Lung (tissue), 12 donors: Measurements from ENCODE around the gene PLPPR5. TPM values are rescaled to one million over a fixed set of nuclear protein-coding genes. Genes with fewer than 3 reads are reported as not detected.

Source experiments
- ATAC-seq: fragments of 200-7000 bp; cut with Tn5 transposase; one replicate; pipeline ENCODE4 v1.9.1; 2020; ENCODE audit warnings: moderate number of reproducible peaks; ENCODE audit not compliant: insufficient read depth, low FRiP score
- DNase-seq, 3 donors: peaks; one replicate each; pipeline ENCODE4 v3.0.0-alpha.2; 2013 to 2017
- H3K27ac ChIP-seq, 2 donors: one replicate each; pipeline ENCODE4 v1.5.1; 2013; ENCODE audit warnings: mild to moderate bottlenecking in 2 of 2, moderate library complexity in 2 of 2, control low read depth in 1 of 2, inconsistent platforms in 1 of 2, low read depth in 1 of 2, low read length in 1 of 2
- H3K27me3 ChIP-seq, 3 donors: one replicate each; pipeline ENCODE4 v1.5.1; 2013; ENCODE audit warnings: low read length in 2 of 3; ENCODE audit not compliant: control insufficient read depth in 3 of 3, insufficient read depth in 3 of 3
- H3K36me3 ChIP-seq, 4 donors: one replicate each; pipeline ENCODE4 v1.5.1; 2013; ENCODE audit warnings: low read length in 4 of 4, mild to moderate bottlenecking in 1 of 4, moderate library complexity in 1 of 4; ENCODE audit not compliant: control insufficient read depth in 4 of 4, insufficient read depth in 4 of 4
- H3K4me1 ChIP-seq, 5 donors: one replicate each; pipeline ENCODE4 v1.5.1; 2013; ENCODE audit warnings: low read length in 5 of 5, mild to moderate bottlenecking in 2 of 5, moderate library complexity in 1 of 5; ENCODE audit not compliant: control insufficient read depth in 5 of 5, insufficient read depth in 5 of 5
- H3K4me3 ChIP-seq: one replicate; pipeline ENCODE4 v1.5.1; 2013; ENCODE audit warnings: mild to moderate bottlenecking, control low read depth, moderate library complexity
- H3K9ac ChIP-seq, 2 donors: one replicate each; pipeline ENCODE4 v1.5.1; 2013; ENCODE audit warnings: low read length in 2 of 2, control low read depth in 1 of 2; ENCODE audit not compliant: insufficient read depth in 1 of 2
- H3K9me3 ChIP-seq, 4 donors: one replicate each; pipeline ENCODE4 v1.5.1; 2013; ENCODE audit warnings: low read length in 3 of 4, mild to moderate bottlenecking in 1 of 4, moderate library complexity in 1 of 4; ENCODE audit not compliant: control insufficient read depth in 4 of 4, insufficient read depth in 3 of 4
- WGBS, 2 donors: extraction: QIAGEN DNeasy Blood & Tissue Kit; methylation state at CpG; one replicate each; pipeline ENCODE4 v1.1.7; 2013; 5-methylcytosine and 5-hydroxymethylcytosine counted together
- polyA plus RNA-seq, 2 donors: library from polyadenylated mRNA; stranded (reverse); fragments of 200-250 nt; gene quantifications; one replicate each; pipeline ENCODE4 v1.2.1, GENCODE V29; 2013
- total RNA-seq, 2 donors: library from RNA; depleted of rRNA in 1 of 2; stranded (reverse); fragments of >200 nt in 1 of 2; gene quantifications; one replicate each; pipeline ENCODE4 v1.2.1, GENCODE V29; 2014 to 2021
- TF ChIP-seq, protein P1 (sequence below): IDR thresholded peaks from 2 replicates; pipeline ENCODE4 v1.5.1; 2012; ENCODE audit warnings: mild to moderate bottlenecking; ENCODE audit errors: control extremely low read depth, extremely low read depth
- donor health status: control.
- donor health status: control.
- donor health status: Bipolar disorder and iron deficiency.
- donor health status: healthy.
- donor health status: DM: yes; HTN: yes; CAD: no.

The PLPPR5 gene
- total and polyA plus RNA-seq, 4 donors: 0.05 to 1.4 (median 0.21) TPM; not detected in 1

DNA sequence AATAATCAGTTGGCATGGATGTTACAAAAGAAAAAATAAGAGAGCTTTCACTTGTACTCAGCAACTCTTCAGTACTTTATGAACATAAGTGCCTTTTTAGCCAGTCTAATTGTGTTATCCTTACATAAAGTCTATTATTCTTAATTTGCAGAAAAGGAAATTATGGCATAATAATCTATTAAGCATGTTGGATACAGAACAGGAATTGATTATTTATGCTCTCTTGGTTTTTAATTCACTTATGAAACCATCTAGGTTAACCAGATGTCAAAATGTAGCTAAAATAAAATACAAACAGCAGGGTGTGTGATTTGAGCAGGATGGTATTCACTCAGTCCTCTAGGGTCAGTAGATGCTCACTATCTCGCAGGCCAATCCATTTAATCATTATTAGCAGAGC, 79.7 kb downstream of the PLPPR5 start:
- Histone ChIP-seq H3K27ac (no peak overlapping the region), H3K27me3 (no peaks in the 10 kb centered on the region), H3K4me3 (no peak overlapping the region), H3K9ac (no peak overlapping the region), H3K9me3 (no peaks in the 10 kb centered on the region), H3K4me1 (peaks cover 0 to 3% (median 0%) of the 10 kb centered on the region in 5 donors), H3K36me3 (no peaks in the 10 kb centered on the region)
- DNase-seq (no peak), ATAC-seq (no peak)
- TF ChIP-seq, protein P1, sequence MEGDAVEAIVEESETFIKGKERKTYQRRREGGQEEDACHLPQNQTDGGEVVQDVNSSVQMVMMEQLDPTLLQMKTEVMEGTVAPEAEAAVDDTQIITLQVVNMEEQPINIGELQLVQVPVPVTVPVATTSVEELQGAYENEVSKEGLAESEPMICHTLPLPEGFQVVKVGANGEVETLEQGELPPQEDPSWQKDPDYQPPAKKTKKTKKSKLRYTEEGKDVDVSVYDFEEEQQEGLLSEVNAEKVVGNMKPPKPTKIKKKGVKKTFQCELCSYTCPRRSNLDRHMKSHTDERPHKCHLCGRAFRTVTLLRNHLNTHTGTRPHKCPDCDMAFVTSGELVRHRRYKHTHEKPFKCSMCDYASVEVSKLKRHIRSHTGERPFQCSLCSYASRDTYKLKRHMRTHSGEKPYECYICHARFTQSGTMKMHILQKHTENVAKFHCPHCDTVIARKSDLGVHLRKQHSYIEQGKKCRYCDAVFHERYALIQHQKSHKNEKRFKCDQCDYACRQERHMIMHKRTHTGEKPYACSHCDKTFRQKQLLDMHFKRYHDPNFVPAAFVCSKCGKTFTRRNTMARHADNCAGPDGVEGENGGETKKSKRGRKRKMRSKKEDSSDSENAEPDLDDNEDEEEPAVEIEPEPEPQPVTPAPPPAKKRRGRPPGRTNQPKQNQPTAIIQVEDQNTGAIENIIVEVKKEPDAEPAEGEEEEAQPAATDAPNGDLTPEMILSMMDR: no peak
- WGBS, 2 donors: 86 to 96% methylated on average over 1 of the region's 1 CpG

DNA sequence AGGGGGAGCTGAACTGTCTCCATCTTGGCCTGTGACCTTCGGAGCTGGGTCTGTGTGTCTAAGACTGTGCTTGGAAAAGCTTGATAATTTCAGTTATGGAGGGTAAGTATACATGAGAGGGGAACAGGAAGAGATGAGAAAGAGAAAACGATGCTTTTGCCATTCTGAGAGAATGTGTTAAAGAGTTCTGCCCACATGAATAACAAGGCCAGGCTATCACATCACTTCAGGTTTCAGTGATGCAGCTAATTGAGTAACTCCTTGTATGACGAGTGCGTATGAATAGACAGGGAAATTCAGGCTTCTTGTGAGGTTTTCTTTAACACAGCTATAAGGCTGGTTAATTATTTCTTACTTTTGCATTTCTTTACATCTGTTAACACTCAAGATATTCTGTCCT, 81.0 kb downstream of the PLPPR5 start:
- peaks cover 0 to 3% (median 0%) of the 10 kb centered on the region in 5 donors for H3K4me1 ChIP-seq
- no peak overlapping the region for H3K27ac ChIP-seq
- no peaks in the 10 kb centered on the region for H3K27me3 ChIP-seq
- no peak overlapping the region for H3K4me3 ChIP-seq
- ATAC-seq (no peak), DNase-seq (no peak)
- TF ChIP-seq, protein P1: no peak
- no peaks in the 10 kb centered on the region for H3K9me3 ChIP-seq
- H3K9ac ChIP-seq: no peak overlapping the region
- H3K36me3 ChIP-seq: no peaks in the 10 kb centered on the region
- WGBS, 2 donors: 78 to 87% methylated on average over 4 of the region's 4 CpGs

DNA sequence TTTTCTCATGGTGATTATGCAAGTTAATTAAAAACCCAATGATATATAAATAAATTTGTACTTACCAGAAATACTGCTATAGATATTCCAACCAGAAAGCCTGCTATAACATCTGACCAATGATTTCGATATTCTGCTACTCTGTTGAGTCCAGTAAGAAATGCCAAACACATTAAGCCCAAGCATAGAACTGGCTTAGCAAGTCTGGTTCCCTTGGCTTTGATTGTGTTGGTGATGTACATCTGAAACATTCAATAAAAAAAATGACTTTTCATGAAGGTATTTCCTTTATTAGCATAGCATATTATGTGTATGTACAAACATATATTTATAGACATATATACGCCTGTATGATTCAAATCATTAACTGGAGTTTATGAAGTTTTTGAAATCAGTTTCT, 82.8 kb downstream of the PLPPR5 start:
- 89 to 93% methylated on average over 2 of the region's 2 CpGs for WGBS, 2 donors
- no peaks in the 10 kb centered on the region for H3K27me3 ChIP-seq
- H3K27ac ChIP-seq: no peak overlapping the region
- DNase-seq: no peak
- no peaks in the 10 kb centered on the region for H3K9me3 ChIP-seq
- H3K9ac ChIP-seq: no peak overlapping the region
- ATAC-seq: no peak
- TF ChIP-seq, protein P1: no peak
- H3K4me1 ChIP-seq: peaks cover 0 to 3% (median 0%) of the 10 kb centered on the region in 5 donors
- no peak overlapping the region for H3K4me3 ChIP-seq
- no peaks in the 10 kb centered on the region for H3K36me3 ChIP-seq

DNA sequence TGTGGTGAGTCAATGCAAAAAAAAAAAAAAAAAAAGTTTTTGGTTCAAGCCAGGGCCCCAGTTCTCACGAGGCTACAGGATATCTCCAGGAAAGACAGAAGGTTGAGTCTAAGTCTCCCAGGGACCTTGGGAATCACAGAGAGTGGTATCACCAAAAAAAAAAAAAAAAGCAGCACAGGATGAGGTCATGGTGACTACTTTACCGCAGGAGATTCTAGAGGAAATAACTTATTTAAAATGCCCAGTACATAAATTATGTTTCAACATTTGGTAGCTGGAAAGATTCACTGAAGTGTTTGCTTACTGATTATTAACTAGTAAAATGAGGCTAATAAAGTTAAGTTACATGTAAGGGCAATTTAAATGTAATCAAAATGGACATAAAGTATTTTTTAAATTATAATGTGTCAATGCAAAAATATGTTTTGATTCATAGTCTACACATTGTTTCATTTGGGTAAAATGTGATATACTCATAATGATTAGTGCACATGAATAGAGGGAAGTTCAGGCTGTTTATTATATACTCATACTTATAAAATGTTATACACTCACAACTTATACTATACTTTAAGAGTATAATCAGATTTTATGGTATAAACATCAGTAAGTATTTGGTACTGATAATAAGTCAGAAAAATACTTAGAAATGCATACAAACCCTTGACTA, 84.1 kb downstream of the PLPPR5 start:
- ATAC-seq (no peak), DNase-seq (no peak)
- no peaks in the 10 kb centered on the region for H3K36me3 ChIP-seq
- no peaks in the 10 kb centered on the region for H3K9me3 ChIP-seq
- H3K27ac ChIP-seq: no peak overlapping the region
- no peak overlapping the region for H3K4me3 ChIP-seq
- H3K4me1 ChIP-seq: no peaks in the 10 kb centered on the region
- 31 to 40% methylated on average over 2 of the region's 2 CpGs for WGBS, 2 donors
- peak overlapping the region in 1 of 2 donors; percentile 6 for H3K9ac ChIP-seq
- TF ChIP-seq, protein P1: no peak
- H3K27me3 ChIP-seq: no peaks in the 10 kb centered on the region
